ENCODE results near the gene MBLAC1. TPM values are rescaled to one million over a fixed set of nuclear protein-coding genes. Genes with fewer than 3 reads are reported as not detected.

Gene MBLAC1, protein sequence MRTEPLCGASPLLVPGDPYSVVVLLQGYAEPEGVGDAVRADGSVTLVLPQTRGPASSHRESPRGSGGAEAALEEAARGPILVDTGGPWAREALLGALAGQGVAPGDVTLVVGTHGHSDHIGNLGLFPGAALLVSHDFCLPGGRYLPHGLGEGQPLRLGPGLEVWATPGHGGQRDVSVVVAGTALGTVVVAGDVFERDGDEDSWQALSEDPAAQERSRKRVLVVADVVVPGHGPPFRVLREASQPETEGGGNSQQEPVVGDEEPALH
- 2.1 and 2.4 TPM in 2 replicates for total RNA-seq
- long read RNA-seq = 0 reads

GRCh38 chr7:100126931-100127865 lies at the start of gene MBLAC1:
Gene MBLAC1, plus strand, starts transcription at chr7:100126967. Its CDS starts 429 bp downstream, at chr7:100127396.
- H3K4me1 Mint-ChIP-seq = peaks cover 29% of the 10 kb centered on the region
- peak within 1 kb of the TSS; percentile 100 for H3K4me3 Mint-ChIP-seq
- no peaks in the 10 kb centered on the region for H3K36me3 Mint-ChIP-seq (ENCODE audit: low read depth)
- peak; percentile 13 for TF ChIP-seq CTCF (conservative IDR thresholded peaks at IDR 0.05)
- H3K27me3 Mint-ChIP-seq (ENCODE audit: low read depth) = peaks cover 13% of the 10 kb centered on the region
- H3K27ac Mint-ChIP-seq (ENCODE audit: unreplicated experiment) = peak within 1 kb of the TSS; percentile 100
- H3K9me3 Mint-ChIP-seq = no peaks in the 10 kb centered on the region
- DNase-seq (ENCODE audit: low read depth, low spot score) = peak; percentile 96

- Mint-ChIP-seq H3K36me3 (ENCODE audit: low read depth) (peaks cover 67% of the 10 kb centered on the region), H3K27me3 (ENCODE audit: low read depth) (peaks cover 5% of the 10 kb centered on the region), H3K27ac (ENCODE audit: unreplicated experiment) (no peak overlapping the region), H3K4me3 (peak overlapping the region; percentile 83), H3K4me1 (peaks cover 38% of the 10 kb centered on the region), H3K9me3 (peaks cover 11% of the 10 kb centered on the region)
- TF ChIP-seq CTCF (conservative IDR thresholded peaks at IDR 0.05) = no peak
- no peak for DNase-seq (ENCODE audit: low read depth, low spot score)
These were observed 49.6 kb upstream of the MBLAC1 start for GRCh38 chr7:100077205-100077604.

- Mint-ChIP-seq H3K9me3 (peaks cover 3% of the 10 kb centered on the region), H3K4me3 (peak overlapping the region; percentile 97), H3K36me3 (ENCODE audit: low read depth) (peaks cover 48% of the 10 kb centered on the region), H3K4me1 (peaks cover 45% of the 10 kb centered on the region), H3K27ac (ENCODE audit: unreplicated experiment) (peak overlapping the region; percentile 93), H3K27me3 (ENCODE audit: low read depth) (peaks cover 12% of the 10 kb centered on the region)
- TF ChIP-seq CTCF (conservative IDR thresholded peaks at IDR 0.05) = no peak
- peak; percentile 21 for DNase-seq (ENCODE audit: low read depth, low spot score)
These were observed 47.7 kb upstream of the MBLAC1 start for GRCh38 chr7:100079024-100079560.

GRCh38 chr7:100080907-100081534 lies 45.7 kb upstream of the MBLAC1 start:
- TF ChIP-seq CTCF (conservative IDR thresholded peaks at IDR 0.05) = no peak
- Mint-ChIP-seq H3K4me3 (peak overlapping the region; percentile 97), H3K27me3 (ENCODE audit: low read depth) (peaks cover 29% of the 10 kb centered on the region), H3K9me3 (peaks cover 3% of the 10 kb centered on the region), H3K36me3 (ENCODE audit: low read depth) (peaks cover 29% of the 10 kb centered on the region), H3K27ac (ENCODE audit: unreplicated experiment) (peak overlapping the region; percentile 99), H3K4me1 (peaks cover 45% of the 10 kb centered on the region)
- no peak for DNase-seq (ENCODE audit: low read depth, low spot score)

DNA sequence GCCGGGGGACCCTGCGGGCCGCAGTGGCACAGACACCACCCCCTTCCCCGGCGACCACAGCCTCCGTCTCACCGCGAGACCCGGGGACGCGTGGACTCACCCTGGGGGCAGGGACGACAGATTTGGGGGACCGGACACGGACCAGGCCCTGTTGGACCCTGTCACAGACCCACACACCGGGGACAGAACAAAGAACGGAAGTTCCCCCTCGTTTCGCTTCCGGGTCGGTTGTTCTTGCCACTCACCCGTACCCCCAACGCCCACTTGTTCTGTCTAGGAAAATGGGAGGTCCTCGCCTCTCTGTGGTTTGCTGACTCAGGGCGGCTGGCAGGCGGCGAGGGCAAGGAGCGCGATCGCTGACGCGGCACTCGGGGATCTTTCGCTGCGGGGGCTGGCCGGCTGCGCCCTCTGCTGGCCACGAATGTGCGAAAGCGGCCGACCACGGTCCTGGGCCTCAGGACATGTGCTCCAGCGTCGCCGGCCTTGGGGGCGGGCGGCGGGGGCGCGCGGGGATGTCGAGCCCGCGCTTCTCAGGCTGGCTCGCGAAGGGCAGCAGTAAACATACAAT lies 45.1 kb upstream of the MBLAC1 start, which contains the start of gene ZNF3:
Gene ZNF3, minus strand, starts transcription at position 189 of the 568 bp plus-strand sequence. CDS start 4,366 bp downstream, outside the sequence.
- TF ChIP-seq CTCF (conservative IDR thresholded peaks at IDR 0.05) = peak; percentile 98
- peaks cover 3% of the 10 kb centered on the region for H3K9me3 Mint-ChIP-seq
- peak within 1 kb of the TSS; percentile 97 for H3K4me3 Mint-ChIP-seq
- H3K27me3 Mint-ChIP-seq (ENCODE audit: low read depth) = peaks cover 30% of the 10 kb centered on the region
- DNase-seq (ENCODE audit: low read depth, low spot score) = peak; percentile 99
- H3K27ac Mint-ChIP-seq (ENCODE audit: unreplicated experiment) = peak within 1 kb of the TSS; percentile 99
- H3K4me1 Mint-ChIP-seq = peaks cover 45% of the 10 kb centered on the region
- peaks cover 23% of the 10 kb centered on the region for H3K36me3 Mint-ChIP-seq (ENCODE audit: low read depth)

Data from neural crest cell (in vitro differentiated cells).